ENCODE measurements around the gene PDZD7. TPM values are rescaled to one million over a fixed set of nuclear protein-coding genes. Genes with fewer than 3 reads are reported as not detected.

PDZD7 gene
- total and polyA plus RNA-seq, 9 of the 15 experiments (the other 6 are each of a cell fraction or from before 2014, with no cell fraction given): 0.04 to 0.24 (median 0.08) TPM; not detected in 3

DNA sequence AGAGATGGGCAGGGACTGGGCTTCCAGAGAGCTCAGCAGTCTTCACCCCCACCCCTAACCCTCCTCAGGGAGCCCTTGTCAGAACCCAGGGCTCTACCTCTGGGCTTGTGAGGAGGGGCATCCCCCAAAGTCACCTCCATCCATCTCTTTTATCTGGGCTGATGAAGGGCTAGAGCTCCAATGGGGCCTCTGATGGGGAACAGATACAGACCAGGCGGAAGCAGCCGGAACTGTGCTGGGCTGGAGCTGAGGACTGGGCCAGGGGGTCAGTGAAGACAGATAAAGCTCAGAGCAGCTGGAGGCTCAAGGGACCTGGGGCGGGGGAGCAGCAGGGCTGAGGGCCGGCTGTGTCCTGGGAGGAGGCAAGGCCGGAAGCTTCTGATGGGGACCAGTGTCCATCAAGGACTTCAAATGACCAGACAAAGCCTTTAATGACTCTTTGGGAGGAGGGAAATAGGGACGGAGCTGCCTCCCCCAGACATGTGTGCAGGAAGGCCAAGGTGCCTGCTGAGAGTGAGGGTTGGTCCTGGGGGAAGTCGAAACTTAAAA lies 41.0 kb upstream of the PDZD7 start (continued):
- TF ChIP-seq ZNF76 (CRISPR knock-in tag; IDR thresholded peaks at IDR 0.05; ENCODE audit: borderline replicate concordance): no peak
- peak; percentile 58 for TF ChIP-seq TCF3 (CRISPR knock-in tag; IDR thresholded peaks at IDR 0.05)
- peak; percentile 21; the same call in 1 of the 2 replicates for TF ChIP-seq ETV5 (CRISPR knock-in tag; IDR thresholded peaks at IDR 0.05; ENCODE audit: low read depth)
- no peak for TF ChIP-seq POLR3G (IDR thresholded peaks at IDR 0.05; ENCODE audit: extremely low read depth, insufficient read length, insufficient replicate concordance)
- TF ChIP-seq, protein P1, sequence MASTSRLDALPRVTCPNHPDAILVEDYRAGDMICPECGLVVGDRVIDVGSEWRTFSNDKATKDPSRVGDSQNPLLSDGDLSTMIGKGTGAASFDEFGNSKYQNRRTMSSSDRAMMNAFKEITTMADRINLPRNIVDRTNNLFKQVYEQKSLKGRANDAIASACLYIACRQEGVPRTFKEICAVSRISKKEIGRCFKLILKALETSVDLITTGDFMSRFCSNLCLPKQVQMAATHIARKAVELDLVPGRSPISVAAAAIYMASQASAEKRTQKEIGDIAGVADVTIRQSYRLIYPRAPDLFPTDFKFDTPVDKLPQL (IDR thresholded peaks at IDR 0.05; ENCODE audit: extremely low read depth, insufficient read length): no peak
- TF ChIP-seq ETV1 (tag; conservative IDR thresholded peaks at IDR 0.05; ENCODE audit: low read depth): peak; percentile 55; the same call in 1 of the 2 replicates
- TF ChIP-seq ZNF175 (CRISPR knock-in tag; IDR thresholded peaks at IDR 0.05; ENCODE audit: low read depth): no peak

DNA sequence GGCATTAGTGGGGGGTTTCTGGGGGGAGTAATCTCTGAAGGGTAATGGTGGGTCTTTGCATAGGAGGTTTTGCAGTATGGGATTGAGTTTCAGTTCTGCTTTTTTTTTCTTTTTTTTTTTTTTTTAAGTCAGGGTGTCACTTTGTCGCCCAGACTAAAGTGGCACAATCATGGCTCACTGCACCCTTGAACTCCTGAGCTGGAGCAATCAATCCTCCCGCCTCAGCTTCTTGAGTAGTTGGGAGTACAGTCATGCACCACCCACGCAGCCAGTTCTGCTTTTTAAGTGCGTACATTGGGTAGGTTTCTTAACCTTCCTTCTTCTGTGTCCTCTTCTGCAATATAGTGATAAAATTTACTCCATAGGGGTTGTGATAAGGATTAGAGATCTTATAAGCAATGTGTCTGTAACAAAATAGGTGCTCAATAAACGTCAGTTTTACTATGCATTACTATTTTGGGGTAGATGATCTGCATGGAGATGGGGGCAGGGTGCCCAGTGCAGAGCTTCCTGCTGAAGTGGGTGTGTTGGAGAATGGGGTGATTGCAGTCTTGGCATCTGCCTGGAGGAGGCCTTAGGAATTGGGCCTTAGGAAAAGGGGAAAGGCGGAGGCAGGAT lies 40.4 kb upstream of the PDZD7 start:
- no peaks in the 10 kb centered on the region for H3K9me1 ChIP-seq (ENCODE audit: control insufficient read depth, insufficient read depth, low read length)
- intact Hi-C loops (cut with micrococcal nuclease): no loop called here
- FAIRE-seq: peak; percentile 69
- H4K20me1 ChIP-seq (replicated peaks; ENCODE audit: control insufficient read depth, insufficient read depth, low read length): no peaks in the 10 kb centered on the region
- no peak overlapping the region for H2AFZ ChIP-seq (ENCODE audit: low read depth, low read length)
- no peak for ATAC-seq
- ChIA-PET CTCF (ENCODE audit: low intra/inter-chr PET ratio) (no interaction called here), POLR2A (interaction anchor here (0.6 to 1.2 kb wide), 4 partner anchors 10 to 82 kb away, joined by 3 to 7 read pairs (median 3); partner anchors contain the start of gene KAZALD1)
- peak in 1 of 4 experiments; percentile 74 for DNase-seq (ENCODE audit: extremely low read depth in 1 of 4, low spot score in 3 of 4)
- 20% methylated on average over 4 of the region's 6 CpGs for WGBS (ENCODE audit: insufficient coverage, low coverage, missing lambda C conversion rate)
- H3K79me2 ChIP-seq (ENCODE audit: control insufficient read depth, insufficient read depth, low read length): no peaks in the 10 kb centered on the region
- H3K4me2 ChIP-seq (ENCODE audit: insufficient read depth, low read length): no peak overlapping the region
- H3K9ac ChIP-seq (ENCODE audit: insufficient read depth in 1 of 2, low read depth in 2 of 2, low read length in 2 of 2): no peak overlapping the region
- H3K4me1 ChIP-seq (replicated peaks in 1 of 2; ENCODE audit: control insufficient read depth in 2 of 2, insufficient read depth in 2 of 2, low read length in 2 of 2): peaks cover 21 to 29% of the 10 kb centered on the region in 2 experiments
- no peak overlapping the region for H3K4me3 ChIP-seq
- H3K27me3 ChIP-seq (ENCODE audit: control insufficient read depth in 2 of 2, insufficient read depth in 2 of 2, low read length in 2 of 2): peaks cover 0 to 7% of the 10 kb centered on the region in 2 experiments; a peak in 3 of 5 replicates
- H3K27ac ChIP-seq (ENCODE audit: extremely low read depth, low read depth, low read length): no peak overlapping the region
- no TSS peak for BruUV-seq (replicated peaks)
- no peaks in the 10 kb centered on the region for H3K36me3 ChIP-seq (ENCODE audit: control insufficient read depth, insufficient read depth, low read length)
- H3K9me3 ChIP-seq (replicated peaks; ENCODE audit: control insufficient read depth, insufficient read depth, low read depth, low read length): no peaks in the 10 kb centered on the region
- in situ Hi-C loops (cut with MboI): no loop called here
- TF ChIP-seq ESRRA (IDR thresholded peaks at IDR 0.05; ENCODE audit: borderline replicate concordance, low read depth) (no peak), SP2 (IDR thresholded peaks at IDR 0.05; ENCODE audit: extremely low read depth, low read depth, low read length, poor library complexity, severe bottlenecking) (no peak), CBFA2T3 (IDR thresholded peaks at IDR 0.05) (peak; percentile 69), ARID1B (IDR thresholded peaks at IDR 0.05) (peak; percentile 40), ZNF764 (CRISPR knock-in tag; IDR thresholded peaks at IDR 0.05; ENCODE audit: low read depth) (no peak), ZNF766 (CRISPR knock-in tag; conservative IDR thresholded peaks at IDR 0.05) (peak; percentile 95), ZNF121 (CRISPR knock-in tag; conservative IDR thresholded peaks at IDR 0.05) (no peak), EZH2 (IDR thresholded peaks at IDR 0.05; ENCODE audit: borderline replicate concordance, low read depth, low read length) (no peak), ARHGAP35 (IDR thresholded peaks at IDR 0.05; ENCODE audit: partially characterized antibody) (no peak)
- TF ChIP-seq, protein P2, sequence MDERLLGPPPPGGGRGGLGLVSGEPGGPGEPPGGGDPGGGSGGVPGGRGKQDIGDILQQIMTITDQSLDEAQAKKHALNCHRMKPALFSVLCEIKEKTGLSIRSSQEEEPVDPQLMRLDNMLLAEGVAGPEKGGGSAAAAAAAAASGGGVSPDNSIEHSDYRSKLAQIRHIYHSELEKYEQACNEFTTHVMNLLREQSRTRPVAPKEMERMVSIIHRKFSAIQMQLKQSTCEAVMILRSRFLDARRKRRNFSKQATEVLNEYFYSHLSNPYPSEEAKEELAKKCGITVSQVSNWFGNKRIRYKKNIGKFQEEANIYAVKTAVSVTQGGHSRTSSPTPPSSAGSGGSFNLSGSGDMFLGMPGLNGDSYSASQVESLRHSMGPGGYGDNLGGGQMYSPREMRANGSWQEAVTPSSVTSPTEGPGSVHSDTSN (CRISPR knock-in tag; IDR thresholded peaks at IDR 0.05; ENCODE audit: low read depth): no peak
- TF ChIP-seq, protein P2 (tag; conservative IDR thresholded peaks at IDR 0.05; ENCODE audit: low read depth): peak; percentile 40; the same call in 1 of the 2 replicates
